Left lobe of liver (tissue), 1 donor: ENCODE data around the gene GADD45A. TPM values are rescaled to one million over a fixed set of nuclear protein-coding genes. Genes with fewer than 3 reads are reported as not detected.

Experiments
- total RNA-seq: library from RNA; stranded (reverse); gene quantifications from one replicate; pipeline ENCODE4 v1.2.1, GENCODE V29; 2021
- donor health status: DM: no; HTN: yes; CAD: no.

GADD45A gene
- total RNA-seq, 1 donor from 2014 or later = 58.6 TPM

Other genes with a start within 250 kb of the GADD45A start
- gene GNG12, start 148.3 kb downstream of the GADD45A start, total RNA-seq = 17.3 TPM